Stimulated activated CD8-positive, alpha-beta memory T cell treated with anti-CD3 and anti-CD28 coated beads, Interleukin-15, amount 100 ng/mL, for 48 hours (primary cell): ENCODE results near the gene PRAMEF1.
"Not testable (repeated sequence)": the region's sequence is repeated elsewhere in the genome, so short reads cannot be mapped to it uniquely, and the experiment has no call there.

Experiments used
- DNase-seq, 2 donors: peaks; one replicate each; pipeline ENCODE4 v3.0.0-alpha.2; 2020; ENCODE audit warnings: low read depth in 2 of 2

PRAMEF1 gene

GRCh38 chr1:12791097-12791496 lies at the start of gene PRAMEF1:
TSS of gene PRAMEF1 (plus strand) at chr1:12791397. CDS start at chr1:12793228, 1,831 bp downstream.
- not testable (repeated sequence) for DNase-seq

GRCh38 chr1:12741946-12742345 lies 49.3 kb upstream of the PRAMEF1 start:
- no peak for DNase-seq

GRCh38 chr1:12745126-12745991 lies 45.8 kb upstream of the PRAMEF1 start:
- no peak for DNase-seq

GRCh38 chr1:12745992-12746323 lies 45.2 kb upstream of the PRAMEF1 start, which contains the start of gene CFAP107:
TSS of gene CFAP107 (plus strand) at chr1:12746200. CDS start at chr1:12746431, 231 bp downstream.
- DNase-seq = no peak

GRCh38 chr1:12748778-12749355 lies 42.3 kb upstream of the PRAMEF1 start:
- no peak for DNase-seq

- no peak for DNase-seq
Measured at GRCh38 chr1:12754738-12755137, 36.5 kb upstream of the PRAMEF1 start.

DNA sequence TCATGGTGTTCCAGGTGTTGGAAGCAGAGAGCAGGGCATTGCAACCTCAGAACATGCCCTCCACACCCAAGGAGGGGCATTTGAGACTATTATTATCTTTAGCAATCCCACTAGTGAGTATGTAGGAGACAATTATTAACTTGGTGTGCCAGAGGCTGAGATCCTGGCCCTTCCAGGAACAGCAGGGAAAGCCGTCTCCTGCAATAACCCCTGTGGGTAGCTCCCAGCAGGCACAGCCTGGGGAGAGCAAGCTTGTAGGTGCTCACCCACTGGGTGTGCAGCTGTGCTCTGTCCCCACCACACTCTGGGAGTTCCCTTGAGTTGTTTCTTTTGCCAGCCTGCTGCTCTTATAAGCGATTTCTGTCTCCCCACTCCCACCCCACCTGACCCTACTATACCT lies 34.9 kb upstream of the PRAMEF1 start:
- no peak for DNase-seq

DNA sequence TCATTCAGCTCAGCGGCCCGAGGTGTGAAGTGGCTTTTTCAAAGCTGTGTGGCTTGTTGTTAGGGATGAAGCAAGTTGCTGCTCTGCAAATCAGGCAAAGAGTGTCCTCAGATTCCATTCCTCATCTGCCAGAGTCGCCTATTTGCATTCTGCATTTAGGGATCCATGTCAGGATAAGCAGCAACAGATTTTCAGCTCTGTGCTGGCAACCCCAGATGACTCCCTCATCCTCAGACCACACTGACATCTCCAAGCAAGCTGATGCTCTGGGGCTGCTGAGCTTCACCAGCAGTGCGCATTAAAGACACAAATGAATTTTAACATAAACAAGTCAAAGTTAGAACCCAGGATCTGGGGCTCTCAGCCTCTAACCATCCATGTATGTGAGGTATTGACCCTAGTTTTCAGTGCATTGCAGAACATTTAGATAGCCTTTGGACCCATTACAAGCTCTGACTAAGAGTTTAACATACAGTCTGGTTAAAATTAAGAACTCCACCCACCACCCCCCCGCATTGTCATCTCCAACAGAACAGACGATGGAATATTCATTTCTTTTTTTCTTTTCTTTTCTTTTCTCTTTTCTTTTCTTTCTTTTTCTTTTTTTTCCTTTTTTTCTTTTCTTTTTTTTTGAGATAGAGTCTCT lies 34.3 kb upstream of the PRAMEF1 start:
- DNase-seq = no peak

- no peak for DNase-seq
Measured at GRCh38 chr1:12757836-12758235, 33.4 kb upstream of the PRAMEF1 start.

GRCh38 chr1:12760256-12760795 lies 30.9 kb upstream of the PRAMEF1 start:
- no peak for DNase-seq

DNA sequence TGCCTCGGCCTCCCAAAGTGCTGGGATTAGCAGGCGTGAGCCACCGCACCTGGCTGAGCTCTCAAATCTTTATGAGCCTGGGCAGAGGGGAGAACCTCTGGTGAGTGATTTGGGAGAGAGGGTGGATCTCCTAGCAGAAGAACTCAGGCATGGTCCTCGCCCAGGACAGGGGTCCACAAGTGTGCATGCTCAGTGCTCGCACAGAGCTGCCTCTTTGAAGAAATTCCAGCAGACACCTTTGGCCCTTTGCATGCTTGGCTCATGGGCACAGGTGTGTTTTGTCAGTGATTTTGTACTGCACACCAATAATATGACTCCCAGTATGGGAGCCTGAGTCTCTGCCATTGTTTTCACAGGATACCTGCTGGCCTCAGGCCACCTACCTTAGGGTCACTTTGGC lies 29.4 kb upstream of the PRAMEF1 start:
- no peak for DNase-seq

DNA sequence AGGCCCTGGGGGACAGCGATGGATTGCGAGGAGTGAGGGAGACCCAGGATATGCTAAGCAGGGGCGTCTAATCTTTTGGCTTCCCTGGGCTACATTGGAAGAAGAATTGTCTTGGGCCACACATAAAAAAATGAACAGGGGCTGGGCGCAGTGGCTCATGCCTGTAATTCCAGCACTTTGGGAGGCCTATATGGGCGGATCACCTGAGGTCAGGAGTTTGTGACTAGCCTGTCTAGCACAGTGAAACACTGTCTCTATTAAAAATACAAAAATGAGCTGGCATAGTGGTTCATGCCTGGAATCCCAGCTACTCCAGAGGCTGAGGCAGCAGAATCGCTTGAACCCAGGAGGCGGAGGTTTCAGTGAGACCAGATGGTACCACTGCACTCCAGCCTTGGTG lies 28.4 kb upstream of the PRAMEF1 start:
- DNase-seq = no peak

GRCh38 chr1:12763479-12763878 lies 27.7 kb upstream of the PRAMEF1 start:
- no peak for DNase-seq

DNA sequence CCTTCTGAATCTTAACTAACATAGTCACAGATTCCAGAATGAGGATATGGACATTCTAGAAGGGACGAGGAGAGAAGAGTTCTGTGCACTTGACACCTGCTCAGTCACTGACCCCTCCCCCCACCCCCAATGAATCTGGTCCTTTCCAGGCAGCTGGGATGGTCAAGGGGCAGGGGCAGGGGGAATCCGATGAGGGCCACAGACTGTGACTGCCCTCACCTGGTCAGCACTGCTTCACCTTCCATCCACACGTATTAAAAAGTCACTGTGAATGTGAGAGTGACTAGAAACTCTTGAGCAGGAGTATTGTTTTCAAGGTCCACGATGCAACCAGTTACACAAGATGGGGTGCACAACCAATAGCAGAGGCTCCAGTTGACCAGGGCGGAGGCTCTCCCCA lies 27.2 kb upstream of the PRAMEF1 start:
- DNase-seq = no peak

- no peak for DNase-seq
Measured at GRCh38 chr1:12769031-12769430, 22.2 kb upstream of the PRAMEF1 start.

- no peak for DNase-seq
Measured at GRCh38 chr1:12769976-12770505, 21.2 kb upstream of the PRAMEF1 start.

- DNase-seq = no peak
Measured at GRCh38 chr1:12770620-12771019, 20.6 kb upstream of the PRAMEF1 start.

DNA sequence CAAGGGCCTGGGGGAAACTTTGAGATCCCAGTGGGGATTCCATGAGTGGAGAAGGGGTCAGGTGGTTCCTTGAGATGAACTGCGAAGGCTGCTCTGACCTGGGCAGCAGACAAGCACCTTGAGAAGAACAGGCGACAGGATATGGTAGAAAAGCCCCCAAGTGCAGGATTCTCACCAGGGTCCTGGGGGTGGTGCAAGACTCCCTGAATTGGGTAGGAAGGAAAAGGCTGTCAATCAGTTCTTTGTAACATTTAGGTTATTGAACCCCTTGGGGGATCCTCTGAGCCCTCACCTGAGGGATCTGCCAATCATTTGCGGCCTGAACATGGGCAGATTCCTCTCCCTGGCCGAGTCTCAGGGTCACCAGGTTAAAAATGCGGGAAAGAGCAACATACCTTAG lies 20.0 kb upstream of the PRAMEF1 start:
- no peak for DNase-seq

- DNase-seq = no peak
Measured at GRCh38 chr1:12772520-12772919, 18.7 kb upstream of the PRAMEF1 start.

DNA sequence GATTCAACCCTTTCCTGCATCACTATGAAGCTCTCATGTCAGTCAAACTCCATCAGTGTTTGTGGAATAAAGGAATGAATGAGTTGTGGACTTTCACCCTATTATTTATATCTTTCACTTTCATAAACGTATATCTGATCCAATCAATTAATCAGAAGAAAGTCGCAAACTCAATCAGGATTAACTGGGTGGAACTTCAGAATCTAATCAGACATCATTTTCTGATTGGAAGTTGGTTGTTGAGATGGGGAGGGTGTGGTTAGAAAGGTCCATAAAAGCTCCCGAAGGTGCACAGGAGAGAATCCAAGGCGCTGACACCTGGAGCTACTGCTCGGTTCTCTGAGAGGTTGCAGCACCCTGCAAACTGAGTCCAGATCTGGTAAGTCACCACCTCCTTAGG lies 17.8 kb upstream of the PRAMEF1 start, which contains the start of gene PRAMEF12:
TSS of gene PRAMEF12 (plus strand) at position 301 of the 400 bp plus-strand sequence. CDS start 1,130 bp downstream, outside the sequence.
- DNase-seq = no peak

GRCh38 chr1:12774801-12775345 lies 16.3 kb upstream of the PRAMEF1 start:
- DNase-seq = no peak

DNA sequence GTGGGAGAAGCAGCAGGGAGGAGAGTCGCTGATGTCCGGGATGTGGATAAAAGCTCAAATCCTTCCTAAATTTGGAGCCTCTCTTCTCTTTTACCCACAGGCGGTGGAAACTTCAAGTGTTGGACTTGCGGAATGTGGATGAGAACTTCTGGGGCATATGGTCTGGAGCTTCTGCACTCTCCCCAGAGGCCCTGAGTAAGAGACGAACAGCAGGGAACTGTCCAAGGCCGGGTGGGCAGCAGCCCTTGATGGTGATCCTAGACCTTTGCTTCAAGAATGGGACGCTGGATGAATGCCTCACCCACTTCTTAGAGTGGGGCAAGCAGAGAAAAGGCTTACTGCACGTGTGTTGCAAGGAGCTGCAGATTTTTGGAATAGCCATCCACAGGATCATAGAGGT lies 15.8 kb upstream of the PRAMEF1 start:
- DNase-seq = no peak
